Activated naive CD8-positive, alpha-beta T cell treated with anti-CD3 and anti-CD28 coated beads, Interleukin-2, amount 50 U/mL, for 16 hours (primary cell): Measurements from ENCODE around the gene TMEM181.
"Not testable (repeated sequence)": the region's sequence is repeated elsewhere in the genome, so short reads cannot be mapped to it uniquely, and the experiment has no call there.

Experiments used
- DNase-seq: peaks from one replicate; pipeline ENCODE4 v3.0.0-alpha.2; 2020; ENCODE audit warnings: low read depth, low spot score

Gene TMEM181

GRCh38 chr6:158621694-158622544 is 62.0 kb downstream of the TMEM181 start:
- DNase-seq, result no peak

GRCh38 chr6:158622545-158623190 is 62.8 kb downstream of the TMEM181 start:
- no peak for DNase-seq

GRCh38 chr6:158624684-158625682 is 65.1 kb downstream of the TMEM181 start:
- DNase-seq, result no peak

GRCh38 chr6:158625881-158626305 is 66.0 kb downstream of the TMEM181 start:
- DNase-seq, result no peak

GRCh38 chr6:158626360-158627167 is 66.7 kb downstream of the TMEM181 start:
- DNase-seq, result no peak

- DNase-seq, result no peak
These were observed 67.5 kb downstream of the TMEM181 start for GRCh38 chr6:158627168-158627939.

- no peak for DNase-seq
These were observed 68.0 kb downstream of the TMEM181 start for GRCh38 chr6:158627940-158628211.

- DNase-seq, result no peak
These were observed 68.7 kb downstream of the TMEM181 start for GRCh38 chr6:158628542-158628941.

- no peak for DNase-seq
These were observed 69.7 kb downstream of the TMEM181 start for GRCh38 chr6:158629367-158630221.

GRCh38 chr6:158630938-158631616 is 71.2 kb downstream of the TMEM181 start:
- DNase-seq, result no peak

GRCh38 chr6:158631678-158632537 is 72.0 kb downstream of the TMEM181 start:
- DNase-seq, result no peak

GRCh38 chr6:158632538-158633119 is 72.7 kb downstream of the TMEM181 start:
- not testable (repeated sequence) for DNase-seq

GRCh38 chr6:158633127-158633526 is 73.2 kb downstream of the TMEM181 start:
- no peak for DNase-seq

- DNase-seq, result no peak
These were observed 75.0 kb downstream of the TMEM181 start for GRCh38 chr6:158634695-158635426.

- no peak for DNase-seq
These were observed 75.7 kb downstream of the TMEM181 start for GRCh38 chr6:158635427-158636073.

GRCh38 chr6:158636778-158637177 is 76.9 kb downstream of the TMEM181 start:
- no peak for DNase-seq
